PC-3 (cell line): Measurements from ENCODE around the gene CFAP141. TPM values are rescaled to one million over a fixed set of nuclear protein-coding genes. Genes with fewer than 3 reads are reported as not detected.
A peak's percentile ranks its signal among the peaks of the same experiment; 100 is the strongest.

Experiments used
- ATAC-seq: fragments of 200-7000 bp; cut with Tn5 transposase; 2 replicates; pipeline ENCODE4 v1.9.1; 2020; ENCODE audit warnings: mild to moderate bottlenecking, moderate library complexity
- BruUV-seq: library from RNA; stranded (reverse); fragments of 400-500 nt; replicated peaks from 2 replicates; lab custom pipeline; 2021; lab: Mats Ljungman, UMichigan
- CTCF ChIA-PET: fragments of 300-600 bp; sonication (Branson Sonifier 250); formaldehyde crosslinking; loops from one replicate; lab custom pipeline; 2022; ENCODE audit warnings: antibody characterized with exemption; lab: Charles Lee
- POLR2A ChIA-PET: fragments of 300-600 bp; sonication (Branson Sonifier 250); formaldehyde crosslinking; loops from one replicate; lab custom pipeline; 2022; ENCODE audit warnings: antibody characterized with exemption; ENCODE audit not compliant: unreplicated experiment; lab: Charles Lee
- DNase-seq: peaks from one replicate; pipeline ENCODE4 v3.0.0-alpha.2; 2015
- H2AFZ ChIP-seq: fragments of 300-600 bp; sonication (generic); 2 replicates; pipeline ENCODE4 v1.6.0; 2016; ENCODE audit warnings: antibody characterized with exemption, low read length
- H3F3A ChIP-seq: fragments of 300-600 bp; sonication (generic); one replicate; pipeline ENCODE4 v1.6.0; 2017; ENCODE audit warnings: antibody characterized with exemption, low read length, control low read depth, mild to moderate bottlenecking; ENCODE audit not compliant: unreplicated experiment
- H3K27ac ChIP-seq: fragments of 300-600 bp; sonication (generic); 2 replicates; pipeline ENCODE4 v1.5.1; 2016; ENCODE audit warnings: mild to moderate bottlenecking, low read length
- H3K27me3 ChIP-seq: fragments of 300-600 bp; sonication (generic); 2 replicates; pipeline ENCODE4 v1.6.1; 2016; ENCODE audit warnings: low read length, mixed read lengths
- H3K36me3 ChIP-seq: fragments of 300-600 bp; sonication (generic); 2 replicates; pipeline ENCODE4 v1.6.1; 2016; ENCODE audit warnings: low read depth, mixed run types, low read length, mixed read lengths
- H3K4me1 ChIP-seq: fragments of 300-600 bp; sonication (generic); 2 replicates; pipeline ENCODE4 v1.5.1; 2016; ENCODE audit warnings: low read length; ENCODE audit not compliant: insufficient read depth
- H3K4me2 ChIP-seq: fragments of 300-600 bp; sonication (generic); 2 replicates; pipeline ENCODE4 v1.6.0; 2016; ENCODE audit warnings: low read length
- H3K4me3 ChIP-seq: fragments of 300-600 bp; sonication (generic); 2 replicates; pipeline ENCODE4 v1.5.1; 2016; ENCODE audit warnings: mild to moderate bottlenecking, low read length, mixed read lengths
- H3K79me2 ChIP-seq: fragments of 300-600 bp; sonication (generic); 2 replicates; pipeline ENCODE4 v1.6.1; 2017; ENCODE audit warnings: low read length, mixed read lengths
- H3K9ac ChIP-seq: fragments of 300-600 bp; sonication (generic); 2 replicates; pipeline ENCODE4 v1.6.0; 2016; ENCODE audit warnings: mild to moderate bottlenecking, low read length
- H3K9me2 ChIP-seq: fragments of 300-600 bp; sonication (generic); replicated peaks from 2 replicates; pipeline ENCODE4 v1.6.1; 2016; ENCODE audit warnings: mixed run types, low read length, mixed read lengths
- H3K9me3 ChIP-seq: fragments of 300-600 bp; sonication (generic); 2 replicates; pipeline ENCODE4 v1.6.1; 2016; ENCODE audit warnings: low read length, mixed read lengths
- H4K20me1 ChIP-seq: fragments of 300-600 bp; sonication (generic); 2 replicates; pipeline ENCODE4 v1.6.1; 2016; ENCODE audit warnings: low read length, mixed read lengths
- CTCF ChIP-seq: fragments of 300-600 bp; sonication (generic); conservative IDR thresholded peaks from 2 replicates; pipeline ENCODE4 v1.5.1; 2017; ENCODE audit warnings: antibody characterized with exemption, low read depth, mild to moderate bottlenecking, low read length
- EZH2 ChIP-seq: fragments of 300-600 bp; sonication (generic); IDR thresholded peaks from one replicate; pipeline ENCODE4 v1.6.1; 2017; ENCODE audit warnings: antibody characterized with exemption, mild to moderate bottlenecking, low read length; ENCODE audit not compliant: unreplicated experiment
- EZH2phosphoT487 ChIP-seq: fragments of 300-600 bp; sonication (generic); IDR thresholded peaks from 2 replicates; pipeline ENCODE4 v1.6.1; 2018; ENCODE audit warnings: mild to moderate bottlenecking, antibody characterized with exemption, low read length, borderline replicate concordance
- intact Hi-C: fragments of 100-400 bp; cut with micrococcal nuclease; formaldehyde crosslinking; loops from 2 replicates; pipeline ENCODE4 v1.9.0; 2023
- total RNA-seq: library from RNA; depleted of rRNA; stranded (reverse); fragments of >200 nt; gene quantifications from 2 replicates; pipeline ENCODE4 v1.2.3, GENCODE V29; 2014

CFAP141 gene
- total RNA-seq, 1 experiment from 2014 or later: not detected

DNA sequence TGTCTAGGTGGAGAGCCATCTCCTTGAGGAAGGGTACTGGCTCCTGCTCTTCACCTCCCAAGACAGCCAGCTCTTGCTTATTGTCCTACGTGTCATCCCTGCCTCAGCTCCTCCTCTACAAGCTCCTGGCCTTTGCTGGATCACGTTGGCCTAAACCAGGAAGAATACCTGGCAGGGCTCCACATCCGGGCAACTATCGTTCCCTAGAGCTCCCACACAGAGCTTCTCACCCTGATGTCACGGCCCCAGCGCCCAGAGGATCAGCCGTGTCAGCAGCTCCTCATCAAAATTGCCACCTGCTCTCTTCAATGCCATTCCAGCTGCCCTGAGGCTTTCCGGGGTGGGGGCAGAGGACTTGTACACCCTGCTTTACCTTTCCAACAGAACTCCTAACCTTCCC lies 12.3 kb downstream of the CFAP141 start:
- H4K20me1 ChIP-seq: no peaks in the 10 kb centered on the region
- no TSS peak for BruUV-seq
- H3F3A ChIP-seq: no peaks in the 10 kb centered on the region
- DNase-seq (peak; percentile 62), ATAC-seq (peak; percentile 41)
- ChIA-PET POLR2A (interaction anchor here (0.5 kb wide), 1 partner anchor 90 kb away, joined by 4 read pairs; no protein-coding TSS in a partner anchor), CTCF (no interaction called here)
- peaks cover 27% of the 10 kb centered on the region for H3K27me3 ChIP-seq
- no peaks in the 10 kb centered on the region for H3K79me2 ChIP-seq
- intact Hi-C loops: no loop called here
- TF ChIP-seq EZH2 (no peak), CTCF (no peak), EZH2phosphoT487 (no peak)
- H3K9me2 ChIP-seq: no peaks in the 10 kb centered on the region
- H3K27ac ChIP-seq: no peak overlapping the region
- no peak overlapping the region for H3K4me2 ChIP-seq
- H3K36me3 ChIP-seq: no peaks in the 10 kb centered on the region
- H3K9ac ChIP-seq: no peak overlapping the region
- peaks cover 6% of the 10 kb centered on the region; the same call in 1 of the 2 replicates for H3K4me1 ChIP-seq
- H2AFZ ChIP-seq: peak overlapping the region; percentile 50
- H3K9me3 ChIP-seq: no peaks in the 10 kb centered on the region
- no peak overlapping the region for H3K4me3 ChIP-seq

GRCh38 chr1:154192476-154192875 lies 13.7 kb downstream of the CFAP141 start:
- Histone ChIP-seq H3K9me3 (no peaks in the 10 kb centered on the region), H3K9me2 (no peaks in the 10 kb centered on the region), H2AFZ (no peak overlapping the region), H3K9ac (no peak overlapping the region), H3K27ac (no peak overlapping the region), H3F3A (no peaks in the 10 kb centered on the region), H3K4me2 (no peak overlapping the region), H3K4me1 (peaks cover 6% of the 10 kb centered on the region; the same call in 1 of the 2 replicates), H3K27me3 (peaks cover 27% of the 10 kb centered on the region), H3K79me2 (no peaks in the 10 kb centered on the region), H4K20me1 (no peaks in the 10 kb centered on the region), H3K4me3 (no peak overlapping the region), H3K36me3 (no peaks in the 10 kb centered on the region)
- intact Hi-C loops: no loop called here
- BruUV-seq: no TSS peak
- TF ChIP-seq EZH2phosphoT487 (no peak), CTCF (no peak), EZH2 (no peak)
- ATAC-seq (no peak), DNase-seq (no peak)
- ChIA-PET CTCF (no interaction called here), POLR2A (no interaction called here)

DNA sequence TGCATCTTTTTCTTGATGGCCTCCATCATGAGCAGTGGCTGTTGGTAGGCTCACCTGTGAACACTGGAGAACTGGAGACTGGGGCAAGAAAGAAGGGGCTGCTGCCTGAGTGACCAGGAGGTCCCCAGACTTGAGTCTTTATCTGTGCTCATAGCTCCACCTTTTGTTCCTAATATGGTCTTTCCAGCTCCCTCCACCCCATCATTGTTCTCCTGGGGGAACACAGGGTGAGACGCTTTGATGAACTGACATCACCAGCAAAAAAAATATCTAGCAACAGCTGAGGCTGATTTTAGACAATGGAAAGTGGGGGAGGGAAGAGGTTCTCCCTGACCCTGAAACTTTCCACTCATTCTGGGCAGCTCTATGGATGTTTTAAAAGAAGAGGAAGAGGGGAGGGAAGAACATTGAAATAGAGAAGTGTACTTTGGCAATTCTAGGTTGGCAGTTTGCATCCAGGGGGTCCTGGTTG lies 14.1 kb downstream of the CFAP141 start, which contains the start of gene TPM3:
TPM3 (minus strand) TSS at position 111 of the 472 bp plus-strand sequence; CDS start at position 29, 82 bp downstream.
- intact Hi-C loops: no loop called here
- Histone ChIP-seq H2AFZ (no peak within 1 kb of the TSS), H4K20me1 (no peaks in the 10 kb centered on the region), H3K9me2 (no peaks in the 10 kb centered on the region), H3K4me3 (no peak within 1 kb of the TSS), H3F3A (no peaks in the 10 kb centered on the region), H3K27ac (no peak within 1 kb of the TSS), H3K36me3 (no peaks in the 10 kb centered on the region), H3K4me2 (no peak within 1 kb of the TSS), H3K27me3 (peaks cover 27% of the 10 kb centered on the region), H3K9me3 (no peaks in the 10 kb centered on the region), H3K9ac (no peak within 1 kb of the TSS), H3K79me2 (no peaks in the 10 kb centered on the region), H3K4me1 (peaks cover 4% of the 10 kb centered on the region; the same call in 1 of the 2 replicates)
- no peak for DNase-seq
- no peak for ATAC-seq
- BruUV-seq: no TSS peak
- CTCF ChIA-PET: no interaction called here
- POLR2A ChIA-PET: no interaction called here
- TF ChIP-seq EZH2phosphoT487: no peak
